HG03135 (cell line): Measurements from ENCODE around the gene LYPD1.

Experiments
- ATAC-seq: cut with Tn5 transposase; IDR thresholded peaks from one replicate; pipeline ENCODE4 v1.9.1; 2021; ENCODE audit warnings: mild to moderate bottlenecking, moderate library complexity; ENCODE audit not compliant: unreplicated experiment

LYPD1 gene

DNA sequence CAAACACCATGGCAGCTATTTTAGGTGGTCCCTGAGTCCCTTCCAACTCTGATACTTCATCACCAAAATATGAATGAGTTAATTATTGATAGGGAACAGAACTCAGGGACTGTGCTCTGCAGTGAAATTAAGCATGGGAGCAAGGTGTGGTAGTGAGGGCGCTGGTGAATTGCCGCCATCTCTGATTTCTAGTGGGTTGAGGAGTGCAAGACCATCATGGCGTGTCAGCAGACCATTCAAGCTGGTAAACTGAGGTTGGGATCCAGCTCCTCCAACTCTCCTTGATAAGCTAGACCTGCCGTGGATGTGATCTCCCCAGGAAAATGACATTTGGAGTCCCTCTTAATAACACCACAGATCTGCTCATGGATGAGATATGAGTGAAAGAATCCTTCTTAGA lies 70.4 kb downstream of the LYPD1 start:
- no peak for ATAC-seq

DNA sequence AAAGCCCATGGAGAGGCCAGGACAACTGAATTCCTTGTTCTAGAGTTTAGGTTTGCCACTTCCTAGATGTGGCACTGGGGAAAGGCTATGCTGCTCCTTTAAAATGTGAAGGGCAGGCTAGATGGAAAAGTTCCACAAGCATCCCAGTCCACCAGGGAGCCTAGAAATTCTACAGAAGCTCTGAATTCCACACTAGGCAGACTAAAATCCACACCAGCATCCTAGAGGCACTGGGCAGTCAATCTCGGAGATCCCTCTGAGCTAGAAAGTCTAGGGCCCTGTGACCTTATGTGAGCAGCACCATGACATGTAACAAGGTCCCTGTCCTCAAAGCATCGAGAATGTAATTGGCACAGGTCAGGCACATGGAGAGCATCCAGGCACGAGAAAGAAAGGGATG lies 71.5 kb downstream of the LYPD1 start:
- ATAC-seq, result no peak

GRCh38 chr2:132597831-132598230 lies 72.2 kb downstream of the LYPD1 start:
- ATAC-seq, result no peak

GRCh38 chr2:132597166-132597565 lies 72.8 kb downstream of the LYPD1 start:
- ATAC-seq, result no peak

GRCh38 chr2:132595693-132596092 lies 74.3 kb downstream of the LYPD1 start:
- ATAC-seq, result no peak

DNA sequence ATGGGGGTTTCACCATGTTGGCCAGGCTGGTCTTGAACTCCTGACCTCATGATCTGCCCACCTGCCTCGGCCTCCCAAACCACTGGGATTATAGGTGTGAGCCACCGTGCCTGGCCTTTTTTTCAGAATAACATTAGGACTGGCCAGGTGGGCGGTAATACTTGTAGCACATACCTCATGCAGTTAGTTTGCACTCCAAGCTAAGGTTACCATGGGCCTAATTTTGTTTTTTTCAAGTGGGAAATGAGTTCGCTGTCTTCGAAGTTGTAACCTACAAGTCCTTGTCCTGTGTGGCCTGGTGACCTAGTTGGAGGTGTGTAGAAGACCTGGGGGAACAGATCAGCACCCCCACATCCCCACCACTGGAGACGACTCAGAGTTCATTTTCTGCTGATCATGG lies 74.8 kb downstream of the LYPD1 start:
- ATAC-seq, result no peak
